ENCODE measurements around the gene AFF3. TPM values are rescaled to one million over a fixed set of nuclear protein-coding genes. Genes with fewer than 3 reads are reported as not detected.

The AFF3 gene
- polyA plus RNA-seq, 1 donor (not counting 4 experiments of a cell fraction or from before 2014, with no cell fraction given) = not detected

DNA sequence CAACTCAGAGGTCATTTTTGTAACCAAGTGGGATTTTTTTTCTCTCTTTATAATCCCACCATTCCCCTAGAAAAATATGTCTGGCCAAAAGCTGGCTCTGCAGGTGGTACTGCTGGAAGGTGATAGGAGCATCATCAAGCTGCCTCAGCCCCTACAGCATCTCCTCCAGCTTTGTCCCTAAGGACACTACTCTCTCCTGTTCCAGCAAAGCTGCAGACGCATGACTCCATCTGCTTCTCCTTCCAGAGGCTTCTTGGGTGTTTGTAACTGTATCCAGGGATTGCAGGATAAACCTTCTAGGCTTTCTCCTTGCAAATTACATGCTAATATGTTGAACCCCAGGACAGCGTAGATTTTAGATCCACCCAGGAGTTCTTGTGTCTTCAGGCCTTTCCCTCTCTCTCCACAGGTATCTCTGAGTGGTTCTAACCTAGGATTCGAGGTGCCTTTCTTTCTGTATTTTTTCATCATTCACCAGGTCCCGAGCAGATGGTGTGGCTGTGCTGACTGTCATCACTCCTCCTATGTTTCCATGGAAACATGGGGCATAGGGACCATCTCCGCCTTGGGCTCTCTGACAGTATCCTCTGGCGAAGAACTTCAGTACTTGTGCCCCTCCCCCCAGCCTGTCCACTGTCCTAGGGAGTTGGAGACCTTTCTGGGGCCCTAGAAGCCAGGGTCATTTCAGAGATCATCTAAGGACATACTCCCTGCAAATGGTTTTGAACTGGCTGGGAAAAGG lies 34.3 kb downstream of the AFF3 start:
- no peak overlapping the region for H3K4me3 ChIP-seq (ENCODE audit: control insufficient read depth in 2 of 3, extremely low read depth in 1 of 3, insufficient read depth in 2 of 3, low read depth in 1 of 3, low read length in 3 of 3)
- no peak for FAIRE-seq
- no peaks in the 10 kb centered on the region for H3K79me2 ChIP-seq (ENCODE audit: control insufficient read depth, insufficient read depth, low read length)
- no peak overlapping the region for H3K9ac ChIP-seq (ENCODE audit: control insufficient read depth, extremely low read depth, insufficient read depth, low read length)
- H3K9me3 ChIP-seq (ENCODE audit: control insufficient read depth, low read depth, low read length) = no peaks in the 10 kb centered on the region
- TF ChIP-seq, protein P1, sequence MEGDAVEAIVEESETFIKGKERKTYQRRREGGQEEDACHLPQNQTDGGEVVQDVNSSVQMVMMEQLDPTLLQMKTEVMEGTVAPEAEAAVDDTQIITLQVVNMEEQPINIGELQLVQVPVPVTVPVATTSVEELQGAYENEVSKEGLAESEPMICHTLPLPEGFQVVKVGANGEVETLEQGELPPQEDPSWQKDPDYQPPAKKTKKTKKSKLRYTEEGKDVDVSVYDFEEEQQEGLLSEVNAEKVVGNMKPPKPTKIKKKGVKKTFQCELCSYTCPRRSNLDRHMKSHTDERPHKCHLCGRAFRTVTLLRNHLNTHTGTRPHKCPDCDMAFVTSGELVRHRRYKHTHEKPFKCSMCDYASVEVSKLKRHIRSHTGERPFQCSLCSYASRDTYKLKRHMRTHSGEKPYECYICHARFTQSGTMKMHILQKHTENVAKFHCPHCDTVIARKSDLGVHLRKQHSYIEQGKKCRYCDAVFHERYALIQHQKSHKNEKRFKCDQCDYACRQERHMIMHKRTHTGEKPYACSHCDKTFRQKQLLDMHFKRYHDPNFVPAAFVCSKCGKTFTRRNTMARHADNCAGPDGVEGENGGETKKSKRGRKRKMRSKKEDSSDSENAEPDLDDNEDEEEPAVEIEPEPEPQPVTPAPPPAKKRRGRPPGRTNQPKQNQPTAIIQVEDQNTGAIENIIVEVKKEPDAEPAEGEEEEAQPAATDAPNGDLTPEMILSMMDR (optimal IDR thresholded peaks at IDR 0.05 in 1 of 3, IDR thresholded peaks at IDR 0.05 in 1 of 3, conservative IDR thresholded peaks at IDR 0.05 in 1 of 3; ENCODE audit: extremely low read depth in 1 of 3, insufficient read depth in 2 of 3, low read length in 3 of 3) = no peak
- TF ChIP-seq EZH2 (IDR thresholded peaks at IDR 0.05; ENCODE audit: low read length) = no peak
- no peak overlapping the region for H3K27ac ChIP-seq (ENCODE audit: control insufficient read depth, insufficient read depth, low read length)
- peaks cover 37% of the 10 kb centered on the region for H3K27me3 ChIP-seq (ENCODE audit: control insufficient read depth, extremely low read depth, insufficient read depth, low read length)
- DNase-seq (ENCODE audit: low read depth, low spot score) = no peak
- no peaks in the 10 kb centered on the region for H4K20me1 ChIP-seq (ENCODE audit: control insufficient read depth, extremely low read depth, insufficient read depth, low read length)
- H3K4me2 ChIP-seq (ENCODE audit: control insufficient read depth, extremely low read depth, insufficient read depth, low read depth, low read length) = no peak overlapping the region
- dilution Hi-C loops (cut with MboI; ENCODE audit: extremely low pct_ligation_motif_present, low sequenced_read_pairs) = no loop called here
- no peaks in the 10 kb centered on the region for H3K9me1 ChIP-seq (ENCODE audit: control insufficient read depth, extremely low read depth, insufficient read depth, low read length)
- H3K4me1 ChIP-seq (ENCODE audit: control insufficient read depth, extremely low read depth, insufficient read depth, low read length) = no peaks in the 10 kb centered on the region
- no peaks in the 10 kb centered on the region for H3K36me3 ChIP-seq (ENCODE audit: control insufficient read depth in 2 of 2, extremely low read depth in 1 of 2, insufficient read depth in 2 of 2, low read length in 2 of 2)
- no peak overlapping the region for H2AFZ ChIP-seq (ENCODE audit: control insufficient read depth, low read length)

DNA sequence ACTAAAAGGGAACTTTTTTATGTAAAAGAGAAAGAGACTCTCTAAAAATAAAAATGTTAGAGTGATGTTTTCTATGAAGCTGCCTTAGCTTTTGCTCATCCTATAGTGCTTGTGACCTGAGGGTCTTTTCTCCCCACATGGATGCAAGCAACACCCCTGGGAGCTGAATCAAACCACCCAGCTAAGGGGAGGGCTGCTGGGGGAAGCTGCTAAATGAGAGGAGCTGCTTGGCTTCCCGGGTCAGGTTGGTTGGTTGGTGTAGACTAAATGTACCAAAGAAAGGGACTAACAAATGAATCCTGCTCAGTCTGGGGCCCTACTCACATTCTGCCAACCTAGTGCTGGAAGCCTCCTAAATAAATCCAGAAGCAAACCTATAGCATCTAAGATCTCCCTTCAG lies 35.0 kb downstream of the AFF3 start:
- H3K27ac ChIP-seq (ENCODE audit: control insufficient read depth, insufficient read depth, low read length) = no peak overlapping the region
- no peak for TF ChIP-seq EZH2 (IDR thresholded peaks at IDR 0.05; ENCODE audit: low read length)
- TF ChIP-seq, protein P1 (optimal IDR thresholded peaks at IDR 0.05 in 1 of 3, IDR thresholded peaks at IDR 0.05 in 1 of 3, conservative IDR thresholded peaks at IDR 0.05 in 1 of 3; ENCODE audit: extremely low read depth in 1 of 3, insufficient read depth in 2 of 3, low read length in 3 of 3) = no peak
- no peak overlapping the region for H3K4me2 ChIP-seq (ENCODE audit: control insufficient read depth, extremely low read depth, insufficient read depth, low read depth, low read length)
- no peaks in the 10 kb centered on the region for H3K79me2 ChIP-seq (ENCODE audit: control insufficient read depth, insufficient read depth, low read length)
- dilution Hi-C loops (cut with MboI; ENCODE audit: extremely low pct_ligation_motif_present, low sequenced_read_pairs) = no loop called here
- no peak for DNase-seq (ENCODE audit: low read depth, low spot score)
- no peak for FAIRE-seq
- no peak overlapping the region for H2AFZ ChIP-seq (ENCODE audit: control insufficient read depth, low read length)
- no peaks in the 10 kb centered on the region for H3K4me1 ChIP-seq (ENCODE audit: control insufficient read depth, extremely low read depth, insufficient read depth, low read length)
- no peaks in the 10 kb centered on the region for H3K36me3 ChIP-seq (ENCODE audit: control insufficient read depth in 2 of 2, extremely low read depth in 1 of 2, insufficient read depth in 2 of 2, low read length in 2 of 2)
- no peaks in the 10 kb centered on the region for H4K20me1 ChIP-seq (ENCODE audit: control insufficient read depth, extremely low read depth, insufficient read depth, low read length)
- H3K9ac ChIP-seq (ENCODE audit: control insufficient read depth, extremely low read depth, insufficient read depth, low read length) = no peak overlapping the region
- H3K4me3 ChIP-seq (ENCODE audit: control insufficient read depth in 2 of 3, extremely low read depth in 1 of 3, insufficient read depth in 2 of 3, low read depth in 1 of 3, low read length in 3 of 3) = no peak overlapping the region
- peaks cover 37% of the 10 kb centered on the region for H3K27me3 ChIP-seq (ENCODE audit: control insufficient read depth, extremely low read depth, insufficient read depth, low read length)
- H3K9me1 ChIP-seq (ENCODE audit: control insufficient read depth, extremely low read depth, insufficient read depth, low read length) = no peaks in the 10 kb centered on the region
- no peaks in the 10 kb centered on the region for H3K9me3 ChIP-seq (ENCODE audit: control insufficient read depth, low read depth, low read length)

Measured in keratinocyte (primary cell).